IMR-90 (cell line): ENCODE measurements around the gene CCNJ.

Experiments used
- CHD1 ChIP-seq: IDR thresholded peaks from 2 replicates; pipeline ENCODE4 v1.6.1; 2012; ENCODE audit warnings: low read depth, low read length, improper control_type of control experiment
- CTCF ChIP-seq: conservative IDR thresholded peaks from 2 replicates; pipeline ENCODE4 v1.5.1; 2012; ENCODE audit warnings: mild to moderate bottlenecking, low read depth, low read length, improper control_type of control experiment
- FOS ChIP-seq: fragments of 150-350 bp; IDR thresholded peaks from 2 replicates; pipeline ENCODE4 v1.6.1; 2016; ENCODE audit warnings: low read depth, low read length
- MAZ ChIP-seq: IDR thresholded peaks from 2 replicates; pipeline ENCODE4 v1.6.1; 2012; ENCODE audit warnings: low read depth, mild to moderate bottlenecking, low read length, improper control_type of control experiment, moderate library complexity, borderline replicate concordance
- NFE2L2 ChIP-seq: fragments of 150-350 bp; IDR thresholded peaks from 2 replicates; pipeline ENCODE4 v1.6.1; 2016; ENCODE audit warnings: low read depth, mild to moderate bottlenecking, low read length
- POLR2A ChIP-seq: IDR thresholded peaks from 2 replicates; pipeline ENCODE4 v1.6.1; 2012; ENCODE audit warnings: mild to moderate bottlenecking, low read depth, low read length
- RAD21 ChIP-seq: IDR thresholded peaks from 2 replicates; pipeline ENCODE4 v1.6.1; 2012; ENCODE audit warnings: low read length, improper control_type of control experiment
- RCOR1 ChIP-seq: IDR thresholded peaks from 2 replicates; pipeline ENCODE4 v1.6.1; 2012; ENCODE audit warnings: mild to moderate bottlenecking, low read length, improper control_type of control experiment; ENCODE audit not compliant: insufficient replicate concordance
- SMC3 ChIP-seq: fragments of 150-350 bp; IDR thresholded peaks from 2 replicates; pipeline ENCODE4 v1.6.1; 2016; ENCODE audit warnings: low read depth, mild to moderate bottlenecking, antibody characterized with exemption, low read length, moderate library complexity
- USF2 ChIP-seq: fragments of 150-350 bp; IDR thresholded peaks from 2 replicates; pipeline ENCODE4 v1.6.1; 2017; ENCODE audit warnings: mild to moderate bottlenecking, antibody characterized with exemption, low read length, low read depth

GRCh38 chr10:96092999-96093767 lies 49.8 kb downstream of the CCNJ start:
- TF ChIP-seq RAD21 (no peak), POLR2A (no peak), CTCF (no peak), USF2 (no peak), NFE2L2 (no peak), SMC3 (no peak), FOS (no peak), RCOR1 (no peak), CHD1 (no peak), MAZ (no peak)
